HEK293 (cell line): ENCODE results near the gene MT1B.

Source experiments
- CTCF ChIA-PET: fragments of 350-600 bp; formaldehyde crosslinking; extraction: SDS; loops from one replicate; lab custom pipeline; 2021; ENCODE audit warnings: antibody characterized with exemption; lab: Yijun Ruan, JAX
- POLR2A ChIA-PET: fragments of 300-600 bp; formaldehyde crosslinking; extraction: SDS; loops from one replicate; lab custom pipeline; 2020; ENCODE audit warnings: antibody characterized with exemption, inconsistent platforms; lab: Yijun Ruan, JAX
- H3K27ac ChIP-seq: fragments of 200-500 bp; sonication (Bioruptor generic); 2 replicates; pipeline ENCODE4 v1.5.1; 2014; ENCODE audit warnings: low read depth, low read length, control low read depth, inconsistent platforms; ENCODE audit errors: extremely low read depth
- H3K36me3 ChIP-seq, 2 experiments: fragments of 200-500 bp in 1 of 2; sonication (Bioruptor generic) in 1 of 2; 1 replicate in 1 of 2; 2 replicates in 1 of 2; pipeline ENCODE4 v1.5.1; 2014 to 2017; ENCODE audit warnings: inconsistent platforms in 2 of 2, low read length in 2 of 2; ENCODE audit not compliant: control insufficient read depth in 2 of 2, insufficient read depth in 1 of 2
- H3K4me1 ChIP-seq: fragments of 200-500 bp; sonication (Bioruptor generic); 2 replicates; pipeline ENCODE4 v1.5.1; 2014; ENCODE audit warnings: mild to moderate bottlenecking, low read length, inconsistent platforms; ENCODE audit not compliant: control insufficient read depth, insufficient read depth
- H3K4me3 ChIP-seq: 2 replicates; pipeline ENCODE4 v1.5.1; 2011; ENCODE audit warnings: low read depth, mild to moderate bottlenecking, control low read depth, low read length, moderate library complexity
- H3K9me3 ChIP-seq: fragments of 200-500 bp; sonication (Bioruptor generic); 2 replicates; pipeline ENCODE4 v1.5.1; 2014; ENCODE audit warnings: low read depth, low read length, inconsistent platforms; ENCODE audit not compliant: control insufficient read depth, insufficient read depth
- ATF2 ChIP-seq: fragments of 450-650 bp; formaldehyde crosslinking; IDR thresholded peaks from 2 replicates; pipeline ENCODE4 v1.5.1; 2016; ENCODE audit warnings: missing biosample characterization, missing genetic modification characterization, low read depth
- HOXA7 ChIP-seq: sonication (generic); formaldehyde crosslinking; IDR thresholded peaks from 2 replicates; pipeline ENCODE4 v1.8.1; 2022; ENCODE audit warnings: missing genetic modification reagents, borderline replicate concordance
- SETDB1 ChIP-seq: IDR thresholded peaks from one replicate; pipeline ENCODE4 v1.6.1; 2017; ENCODE audit warnings: mild to moderate bottlenecking, low read length, moderate library complexity, mixed read lengths; ENCODE audit not compliant: insufficient read length
- ZBTB11 ChIP-seq: fragments of 450-650 bp; formaldehyde crosslinking; conservative IDR thresholded peaks from 2 replicates; pipeline ENCODE4 v1.5.1; 2016; ENCODE audit warnings: low read depth, missing biosample characterization, missing genetic modification characterization
- ZBTB17 ChIP-seq: fragments of 450-650 bp; formaldehyde crosslinking; IDR thresholded peaks from 2 replicates; pipeline ENCODE4 v1.5.1; 2016; ENCODE audit warnings: missing biosample characterization, missing genetic modification characterization
- ZNF24 ChIP-seq: fragments of 450-650 bp; formaldehyde crosslinking; IDR thresholded peaks from 2 replicates; pipeline ENCODE4 v1.5.1; 2016; ENCODE audit warnings: missing biosample characterization, missing genetic modification characterization
- ZNF26 ChIP-seq: fragments of 450-650 bp; formaldehyde crosslinking; IDR thresholded peaks from 2 replicates; pipeline ENCODE4 v1.5.1; 2016; ENCODE audit warnings: missing biosample characterization, missing genetic modification characterization
- ZNF274 ChIP-seq, 2 experiments: fragments of 200-500 bp in 1 of 2; fragments of 450-650 bp in 1 of 2; sonication (Bioruptor generic) in 1 of 2; formaldehyde crosslinking in 1 of 2; IDR thresholded peaks; 2 replicates each; pipeline versions ENCODE4 v1.5.1 to v1.6.1; 2014 to 2016; ENCODE audit warnings: borderline replicate concordance in 1 of 2, inconsistent platforms in 1 of 2, low read length in 1 of 2, missing biosample characterization in 1 of 2, missing genetic modification characterization in 1 of 2
- ZNF335 ChIP-seq: fragments of 450-650 bp; formaldehyde crosslinking; conservative IDR thresholded peaks from 2 replicates; pipeline ENCODE4 v1.5.1; 2016; ENCODE audit warnings: missing biosample characterization, missing genetic modification characterization
- ZNF423 ChIP-seq: fragments of 450-650 bp; formaldehyde crosslinking; IDR thresholded peaks from 2 replicates; pipeline ENCODE4 v1.5.1; 2016; ENCODE audit warnings: missing biosample characterization, missing genetic modification characterization
- ZNF433 ChIP-seq: fragments of 450-650 bp; formaldehyde crosslinking; IDR thresholded peaks from 2 replicates; pipeline ENCODE4 v1.5.1; 2016; ENCODE audit warnings: missing biosample characterization, missing genetic modification characterization, low read depth
- ZNF677 ChIP-seq: fragments of 450-650 bp; IDR thresholded peaks from 2 replicates; pipeline ENCODE4 v1.5.0; 2018; ENCODE audit warnings: missing biosample characterization, mild to moderate bottlenecking, missing genetic modification characterization, moderate library complexity
- ZNF701 ChIP-seq: fragments of 450-650 bp; formaldehyde crosslinking; IDR thresholded peaks from 2 replicates; pipeline ENCODE4 v1.5.1; 2016; ENCODE audit warnings: missing biosample characterization, missing genetic modification characterization
- ZNF777 ChIP-seq: fragments of 450-650 bp; formaldehyde crosslinking; IDR thresholded peaks from 2 replicates; pipeline ENCODE4 v1.5.1; 2017; ENCODE audit warnings: missing biosample characterization, missing genetic modification characterization, borderline replicate concordance

MT1B gene

GRCh38 chr16:56695246-56695645, 43.6 kb downstream of the MT1B start (continued):
- no peak for TF ChIP-seq ZNF433 (tag by site-specific recombination)
- TF ChIP-seq ZNF677 (tag by site-specific recombination), result no peak
- no peak for TF ChIP-seq ZNF701 (tag by site-specific recombination)
- TF ChIP-seq HOXA7 (CRISPR knock-in tag), result no peak
- TF ChIP-seq ZNF24 (tag by site-specific recombination), result no peak
- no peak for TF ChIP-seq ZNF26
- no peak for TF ChIP-seq ATF2
- TF ChIP-seq ZNF777, result no peak
- TF ChIP-seq ZNF335 (tag by site-specific recombination), result no peak
- TF ChIP-seq ZBTB17, result no peak
- no peak for TF ChIP-seq ZBTB11 (tag by site-specific recombination)

GRCh38 chr16:56697456-56698155, 45.9 kb downstream of the MT1B start:
- no peak overlapping the region for H3K27ac ChIP-seq
- POLR2A ChIA-PET, result no interaction called here
- no peaks in the 10 kb centered on the region for H3K36me3 ChIP-seq
- CTCF ChIA-PET, result interaction anchor here (0.7 to 1.5 kb wide), 5 partner anchors 15 to 120 kb away, joined by 3 to 8 read pairs (median 3); partner anchors contain the start of gene MT1X
- no peaks in the 10 kb centered on the region for H3K9me3 ChIP-seq
- TF ChIP-seq ZNF274 (IDR thresholded peaks at IDR 0.05; ENCODE audit: low read length) (no peak), ZNF274 (tag by site-specific recombination; IDR thresholded peaks at IDR 0.05; ENCODE audit: borderline replicate concordance) (no peak), SETDB1 (peak; percentile 56)
- no peaks in the 10 kb centered on the region for H3K4me1 ChIP-seq
- H3K4me3 ChIP-seq, result no peak overlapping the region

- CTCF ChIA-PET, result interaction anchor here (0.7 to 4.4 kb wide), 7 partner anchors 15 to 123 kb away, joined by 3 to 66 read pairs (median 12); partner anchors contain the start of gene MT2A
- no peak for TF ChIP-seq ZNF423 (tag by site-specific recombination)
- H3K27ac ChIP-seq, result no peak overlapping the region
- no peaks in the 10 kb centered on the region for H3K9me3 ChIP-seq
- H3K4me1 ChIP-seq, result no peaks in the 10 kb centered on the region
- H3K36me3 ChIP-seq, result no peaks in the 10 kb centered on the region
- no peak overlapping the region for H3K4me3 ChIP-seq
- POLR2A ChIA-PET, result interaction anchor here (0.6 kb wide), 1 partner anchor 224 kb away, joined by 5 read pairs; no protein-coding TSS in a partner anchor
Measured at GRCh38 chr16:56700195-56700594, 48.5 kb downstream of the MT1B start.
